Transverse colon (tissue), 4 donors: Measurements from ENCODE around the gene NUP62.

ENCODE experiments used
- CTCF ChIP-seq, 5 experiments: fragments of 200-600 bp in 3 of 5; fragments of 450-650 bp in 2 of 5; sonication (generic) in 3 of 5; IDR thresholded peaks; 1 replicate in 2 of 5; 2 replicates in 3 of 5; pipeline ENCODE4 v1.5.1; 2016 to 2017; ENCODE audit warnings: antibody characterized with exemption in 5 of 5, inconsistent platforms in 3 of 5, mild to moderate bottlenecking in 2 of 5, moderate library complexity in 1 of 5
- POLR2AphosphoS5 ChIP-seq, 3 donors: sonication (generic); formaldehyde crosslinking; IDR thresholded peaks; one replicate each; pipeline ENCODE4 v1.6.1; 2016; ENCODE audit warnings: antibody characterized with exemption in 3 of 3

- TF ChIP-seq CTCF (IDR thresholded peaks at IDR 0.05) (no peak), POLR2AphosphoS5 (IDR thresholded peaks at IDR 0.05) (no peak)
Observed at GRCh38 chr19:49931293-49932040, 2.2 kb upstream of the NUP62 start.
